K562 (cell line): ENCODE results near the gene CPSF2. TPM values are rescaled to one million over a fixed set of nuclear protein-coding genes. Genes with fewer than 3 reads are reported as not detected.

Source experiments
- ATAC-seq: fragments of 200-7000 bp; cut with Tn5 transposase; 3 replicates; pipeline ENCODE4 v1.9.1; 2020; ENCODE audit warnings: moderate library complexity
- BruUV-seq: library from RNA; stranded (reverse); fragments of 400-500 nt; replicated peaks from 2 replicates; lab custom pipeline; 2021; lab: Mats Ljungman, UMichigan
- CTCF ChIA-PET: fragments of 300-600 bp; formaldehyde crosslinking; extraction: SDS; loops from one replicate; lab custom pipeline; 2021; ENCODE audit warnings: low intra/inter-chr PET ratio; lab: Yijun Ruan, JAX
- POLR2A ChIA-PET: fragments of 300-600, 350-650 bp; sonication (Branson Sonifier 250); formaldehyde crosslinking; extraction: SDS; loops from one replicate; lab custom pipeline; 2021; ENCODE audit warnings: antibody characterized with exemption, inconsistent platforms; lab: Yijun Ruan, JAX
- DNase-seq, 4 experiments: peaks; one replicate each; pipeline versions ENCODE4 v3.0.0 to v3.0.0-alpha.2; 2011 to 2018; ENCODE audit warnings: low spot score in 3 of 4, mixed read lengths in 3 of 4; ENCODE audit errors: extremely low read depth in 1 of 4
- FAIRE-seq: peaks from 2 replicates; lab custom pipeline; 2011; peaks lifted over from hg19 to GRCh38; lab: Jason Lieb, UNC
- H2AFZ ChIP-seq: 2 replicates; pipeline ENCODE4 v1.6.0; 2011; ENCODE audit warnings: low read depth, low read length, control low read depth, inconsistent platforms
- H3K27ac ChIP-seq: fragments of 200-600 bp; 3 replicates; pipeline ENCODE4 v1.8.0; 2011; ENCODE audit warnings: low read depth, mild to moderate bottlenecking, control low read depth, inconsistent platforms, low read length, moderate library complexity, mixed read lengths; ENCODE audit errors: extremely low read depth
- H3K27me3 ChIP-seq, 2 experiments: fragments of 300-600 bp in 1 of 2; 2 replicates in 1 of 2; 3 replicates in 1 of 2; pipeline versions ENCODE4 v1.6.0 to v1.8.0; 2011; ENCODE audit warnings: inconsistent platforms in 2 of 2, low read length in 2 of 2, mild to moderate bottlenecking in 1 of 2, mixed read lengths in 1 of 2, moderate library complexity in 1 of 2; ENCODE audit not compliant: control insufficient read depth in 2 of 2, insufficient read depth in 2 of 2
- H3K36me3 ChIP-seq: fragments of 300-600 bp; 3 replicates; pipeline ENCODE4 v1.8.0; 2011; ENCODE audit warnings: mild to moderate bottlenecking, low read length, inconsistent platforms; ENCODE audit not compliant: control insufficient read depth, insufficient read depth
- H3K4me1 ChIP-seq, 2 experiments: fragments of 200-600 bp in 1 of 2; replicated peaks in 1 of 2; 2 replicates in 1 of 2; 3 replicates in 1 of 2; pipeline versions ENCODE4 v1.5.1 to v1.8.0; 2011; ENCODE audit warnings: inconsistent platforms in 2 of 2, low read length in 2 of 2, mild to moderate bottlenecking in 1 of 2, mixed read lengths in 1 of 2, moderate library complexity in 1 of 2; ENCODE audit not compliant: control insufficient read depth in 2 of 2, insufficient read depth in 2 of 2
- H3K4me2 ChIP-seq: 2 replicates; pipeline ENCODE4 v1.6.1; 2011; ENCODE audit warnings: low read length, control low read depth, inconsistent platforms, mixed read lengths; ENCODE audit not compliant: insufficient read depth
- H3K4me3 ChIP-seq: fragments of 200-600 bp; sonication (generic), shearing (Covaris generic); 2 replicates; pipeline ENCODE4 v1.5.1; 2016; ENCODE audit warnings: control low read depth, inconsistent platforms
- H3K79me2 ChIP-seq: fragments of 200-600 bp; 3 replicates; pipeline ENCODE4 v1.8.0; 2011; ENCODE audit warnings: low read length, inconsistent platforms; ENCODE audit not compliant: control insufficient read depth, insufficient read depth
- H3K9ac ChIP-seq, 2 experiments: 2 replicates each; pipeline versions ENCODE4 v1.6.0 to v1.6.1; 2011; ENCODE audit warnings: low read depth in 2 of 2, low read length in 2 of 2, control low read depth in 1 of 2, inconsistent platforms in 1 of 2, mild to moderate bottlenecking in 1 of 2, mixed read lengths in 1 of 2; ENCODE audit not compliant: insufficient read depth in 1 of 2
- H3K9me1 ChIP-seq: one replicate; pipeline ENCODE4 v1.6.0; 2011; ENCODE audit warnings: inconsistent platforms, mild to moderate bottlenecking, low read length, moderate library complexity; ENCODE audit not compliant: control insufficient read depth, insufficient read depth
- H3K9me3 ChIP-seq: replicated peaks from 2 replicates; pipeline ENCODE4 v1.5.1; 2011; ENCODE audit warnings: low read depth, low read length, inconsistent platforms; ENCODE audit not compliant: control insufficient read depth, insufficient read depth
- H4K20me1 ChIP-seq: replicated peaks from 2 replicates; pipeline ENCODE4 v1.6.1; 2011; ENCODE audit warnings: low read length, inconsistent platforms, mixed read lengths; ENCODE audit not compliant: control insufficient read depth, insufficient read depth
- MXI1 ChIP-seq: IDR thresholded peaks from 2 replicates; pipeline ENCODE4 v1.6.1; 2011; ENCODE audit warnings: low read depth, mild to moderate bottlenecking, improper control_type of control experiment, low read length
- PHF21A ChIP-seq: fragments of 450-650 bp; IDR thresholded peaks from 2 replicates; pipeline ENCODE4 v1.6.1; 2017; ENCODE audit warnings: low read depth, borderline replicate concordance
- PTTG1 ChIP-seq: fragments of 450-650 bp; IDR thresholded peaks from 2 replicates; pipeline ENCODE4 v1.6.1; 2016; ENCODE audit warnings: low read depth, mild to moderate bottlenecking, missing genetic modification characterization, missing compliant biosample characterization
- SMAD3 ChIP-seq: fragments of 450-650 bp; formaldehyde crosslinking; conservative IDR thresholded peaks from 2 replicates; pipeline ENCODE4 v1.4.0; 2020; ENCODE audit warnings: mild to moderate bottlenecking
- TRIM28 ChIP-seq: fragments of 450-650 bp; IDR thresholded peaks from 2 replicates; pipeline ENCODE4 v1.6.1; 2017
- ZNF239 ChIP-seq: fragments of 250-450 bp; sonication (Bioruptor Pico); IDR thresholded peaks from 2 replicates; pipeline ENCODE4 v1.4.0; 2020; ENCODE audit warnings: mild to moderate bottlenecking
- ZNF316 ChIP-seq: fragments of 450-650 bp; IDR thresholded peaks from 2 replicates; pipeline ENCODE4 v1.6.1; 2016
- ZSCAN32 ChIP-seq: fragments of 450-650 bp; formaldehyde crosslinking; IDR thresholded peaks from 2 replicates; pipeline ENCODE4 v1.4.0; 2020; ENCODE audit warnings: mild to moderate bottlenecking, moderate library complexity
- ZZZ3 ChIP-seq: fragments of 450-650 bp; IDR thresholded peaks from 2 replicates; pipeline ENCODE4 v1.6.1; 2016; ENCODE audit warnings: antibody characterized with exemption, mild to moderate bottlenecking, moderate library complexity
- WGBS: fragments of 100-300 bp; shearing (Covaris generic); methylation state at CpG from one replicate; pipeline ENCODE4 v1.1.6; 2016; ENCODE audit warnings: low coverage, mixed read lengths; ENCODE audit not compliant: insufficient coverage; ENCODE audit errors: missing lambda C conversion rate; 5-methylcytosine and 5-hydroxymethylcytosine counted together
- in situ Hi-C: fragments of 300-500 bp; cut with MboI; formaldehyde crosslinking; loops from 4 replicates; pipeline ENCODE4 v1.15.0; 2018; ENCODE audit warnings: inconsistent platforms, mixed read lengths
- intact Hi-C: fragments of 100-400 bp; cut with micrococcal nuclease; formaldehyde crosslinking; loops from 2 replicates; pipeline ENCODE4 v1.14.2; 2022
- polyA plus RNA-seq, 8 experiments: library from polyadenylated mRNA; depleted of rRNA in 4 of 8; stranded (reverse) in 5 of 8; unstranded in 3 of 8; fragments of >200 nt; fragmentation: Nextera tagmentation in 2 of 8; fragmentation: Illumina TruSeq in 1 of 8; extraction: Ambion mirVana in 2 of 8; extraction: Trizol in 1 of 8; gene quantifications; 2 replicates each; pipeline versions ENCODE4 v1.2.1 to v1.2.3, GENCODE V29; 2011 to 2014; ENCODE audit warnings: inconsistent platforms in 1 of 8, missing spikeins in 1 of 8
- total RNA-seq, 7 experiments: library from RNA; depleted of rRNA in 6 of 7; stranded (reverse); fragments of >200 nt in 6 of 7; fragmentation: Illumina TruSeq in 2 of 7; extraction: Trizol in 2 of 7; gene quantifications; 2 replicates each; pipeline versions ENCODE4 v1.2.1 to v1.2.3, GENCODE V29; 2011 to 2021; ENCODE audit warnings: low replicate concordance in 1 of 7
- TF ChIP-seq, protein P1 (sequence below): fragments of 250-450 bp; sonication (Bioruptor Pico); IDR thresholded peaks from 2 replicates; pipeline ENCODE4 v1.8.0; 2022; ENCODE audit warnings: inconsistent platforms
- TF ChIP-seq, protein P2 (sequence below): fragments of 450-650 bp; IDR thresholded peaks from 2 replicates; pipeline ENCODE4 v1.7.0; 2016; ENCODE audit warnings: borderline replicate concordance

CPSF2 gene
- total and polyA plus RNA-seq, 9 of the 15 experiments (the other 6 are each of a cell fraction or from before 2014, with no cell fraction given) = 20.8 to 71.3 (median 49.0) TPM

DNA sequence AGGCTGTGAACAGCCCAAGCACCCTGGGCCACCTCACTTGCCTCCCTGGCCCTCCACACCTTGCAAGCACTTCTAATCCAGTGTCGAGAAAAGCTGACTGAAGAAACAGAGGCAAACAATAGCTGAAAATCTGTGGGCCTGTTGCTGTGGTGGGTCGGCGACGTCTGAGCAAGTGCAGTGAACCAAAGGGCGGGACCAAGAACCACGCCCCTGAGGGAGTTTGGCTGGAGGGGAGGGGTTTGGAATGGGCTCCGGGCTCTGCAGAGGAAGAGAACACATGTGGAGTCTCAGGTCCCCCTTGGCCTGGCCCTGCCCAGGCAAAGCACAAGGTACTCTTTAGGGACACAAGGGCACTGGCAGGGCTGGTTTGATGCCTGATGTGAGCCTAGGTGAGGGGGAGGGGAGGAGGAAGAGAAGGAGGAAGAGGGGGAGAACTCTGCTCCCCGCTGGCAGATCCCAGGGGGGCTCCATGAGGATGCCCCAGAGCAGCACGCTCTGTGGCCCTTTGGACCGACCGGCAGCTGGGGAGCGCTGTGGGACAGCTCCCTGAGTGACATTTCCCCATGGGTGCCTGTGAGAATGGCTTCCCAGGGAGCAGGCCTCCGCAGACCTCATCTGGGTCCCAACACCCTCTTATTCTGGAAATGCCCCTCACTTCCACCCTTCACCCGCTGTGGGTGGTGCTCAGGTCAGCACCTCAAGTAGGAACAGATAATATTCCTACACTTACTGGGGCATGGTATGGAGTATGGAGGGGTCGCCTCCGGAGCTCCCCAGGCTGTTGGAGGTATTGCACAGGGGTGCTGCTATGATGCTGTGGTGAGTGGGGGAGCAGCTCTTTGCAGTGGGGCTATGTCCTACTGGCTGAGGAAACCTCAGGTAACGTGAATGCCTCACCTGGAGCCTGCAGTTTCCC is 85.5 kb downstream of the CPSF2 start:
- in situ Hi-C loops = no loop called here
- H2AFZ ChIP-seq = no peak overlapping the region
- H3K9me3 ChIP-seq = no peaks in the 10 kb centered on the region
- H4K20me1 ChIP-seq = no peaks in the 10 kb centered on the region
- H3K79me2 ChIP-seq = no peaks in the 10 kb centered on the region
- FAIRE-seq = no peak
- no peak overlapping the region for H3K9ac ChIP-seq
- no peaks in the 10 kb centered on the region; a peak in 1 of 5 replicates for H3K4me1 ChIP-seq
- TF ChIP-seq PTTG1 (tag) (no peak), ZZZ3 (no peak), ZSCAN32 (CRISPR knock-in tag) (no peak), ZNF316 (no peak), SMAD3 (CRISPR knock-in tag) (no peak), PHF21A (no peak), MXI1 (no peak), ZNF239 (CRISPR knock-in tag) (no peak), TRIM28 (no peak)
- TF ChIP-seq, protein P1, sequence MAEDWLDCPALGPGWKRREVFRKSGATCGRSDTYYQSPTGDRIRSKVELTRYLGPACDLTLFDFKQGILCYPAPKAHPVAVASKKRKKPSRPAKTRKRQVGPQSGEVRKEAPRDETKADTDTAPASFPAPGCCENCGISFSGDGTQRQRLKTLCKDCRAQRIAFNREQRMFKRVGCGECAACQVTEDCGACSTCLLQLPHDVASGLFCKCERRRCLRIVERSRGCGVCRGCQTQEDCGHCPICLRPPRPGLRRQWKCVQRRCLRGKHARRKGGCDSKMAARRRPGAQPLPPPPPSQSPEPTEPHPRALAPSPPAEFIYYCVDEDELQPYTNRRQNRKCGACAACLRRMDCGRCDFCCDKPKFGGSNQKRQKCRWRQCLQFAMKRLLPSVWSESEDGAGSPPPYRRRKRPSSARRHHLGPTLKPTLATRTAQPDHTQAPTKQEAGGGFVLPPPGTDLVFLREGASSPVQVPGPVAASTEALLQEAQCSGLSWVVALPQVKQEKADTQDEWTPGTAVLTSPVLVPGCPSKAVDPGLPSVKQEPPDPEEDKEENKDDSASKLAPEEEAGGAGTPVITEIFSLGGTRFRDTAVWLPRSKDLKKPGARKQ = no peak
- TF ChIP-seq, protein P2, sequence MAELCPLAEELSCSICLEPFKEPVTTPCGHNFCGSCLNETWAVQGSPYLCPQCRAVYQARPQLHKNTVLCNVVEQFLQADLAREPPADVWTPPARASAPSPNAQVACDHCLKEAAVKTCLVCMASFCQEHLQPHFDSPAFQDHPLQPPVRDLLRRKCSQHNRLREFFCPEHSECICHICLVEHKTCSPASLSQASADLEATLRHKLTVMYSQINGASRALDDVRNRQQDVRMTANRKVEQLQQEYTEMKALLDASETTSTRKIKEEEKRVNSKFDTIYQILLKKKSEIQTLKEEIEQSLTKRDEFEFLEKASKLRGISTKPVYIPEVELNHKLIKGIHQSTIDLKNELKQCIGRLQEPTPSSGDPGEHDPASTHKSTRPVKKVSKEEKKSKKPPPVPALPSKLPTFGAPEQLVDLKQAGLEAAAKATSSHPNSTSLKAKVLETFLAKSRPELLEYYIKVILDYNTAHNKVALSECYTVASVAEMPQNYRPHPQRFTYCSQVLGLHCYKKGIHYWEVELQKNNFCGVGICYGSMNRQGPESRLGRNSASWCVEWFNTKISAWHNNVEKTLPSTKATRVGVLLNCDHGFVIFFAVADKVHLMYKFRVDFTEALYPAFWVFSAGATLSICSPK = no peak
- TF ChIP-seq, all 486 proteins: peak for 0
- peaks cover 4 to 22% of the 10 kb centered on the region in 2 experiments; a peak in 4 of 5 replicates for H3K27me3 ChIP-seq
- DNase-seq (peak; percentile 2 to 28 (median 18)), ATAC-seq (peak; percentile 79)
- no TSS peak for BruUV-seq
- H3K36me3 ChIP-seq = no peaks in the 10 kb centered on the region
- H3K27ac ChIP-seq = no peak overlapping the region
- intact Hi-C loops = no loop called here
- ChIA-PET CTCF (no interaction called here), POLR2A (interaction anchor here (0.5 kb wide), 1 partner anchor 12 kb away, joined by 3 read pairs; no protein-coding TSS in a partner anchor)
- H3K4me2 ChIP-seq = no peak overlapping the region
- no peak overlapping the region for H3K4me3 ChIP-seq
- no peaks in the 10 kb centered on the region for H3K9me1 ChIP-seq
- whole genome bisulfite sequencing = 1% methylated on average over 13 of the region's 17 CpGs
